Neural cell (in vitro differentiated cells): Measurements from ENCODE around the gene CHDH. TPM values are rescaled to one million over a fixed set of nuclear protein-coding genes. Genes with fewer than 3 reads are reported as not detected.

Experiments
- H2AFZ ChIP-seq: fragments of 200-600, 300-800 bp; sonication (generic), shearing (Covaris generic); 2 replicates; pipeline ENCODE4 v1.6.0; 2014; ENCODE audit warnings: low read depth, mild to moderate bottlenecking, antibody characterized with exemption, low read length, moderate library complexity
- H3F3A ChIP-seq: fragments of 200-600 bp; shearing (Covaris generic); 2 replicates; pipeline ENCODE4 v1.6.1; 2016; ENCODE audit warnings: mild to moderate bottlenecking, moderate library complexity, mixed read lengths, antibody characterized with exemption, low read length; ENCODE audit not compliant: insufficient read depth, poor library complexity, severe bottlenecking
- H3K27ac ChIP-seq: fragments of 200-600, 300-800 bp; sonication (generic), shearing (Covaris generic); 2 replicates; pipeline ENCODE4 v1.5.1; 2014; ENCODE audit warnings: mild to moderate bottlenecking, low read length, moderate library complexity
- H3K27me3 ChIP-seq: fragments of 300-800, 200-600 bp; sonication (generic), shearing (Covaris generic); 2 replicates; pipeline ENCODE4 v1.6.0; 2014; ENCODE audit warnings: mild to moderate bottlenecking, low read depth, low read length, moderate library complexity; ENCODE audit not compliant: insufficient read depth
- H3K36me3 ChIP-seq: fragments of 300-800, 200-600 bp; sonication (generic), shearing (Covaris generic); 2 replicates; pipeline ENCODE4 v1.5.1; 2014; ENCODE audit warnings: mild to moderate bottlenecking, antibody characterized with exemption, low read length, moderate library complexity; ENCODE audit not compliant: insufficient read depth
- H3K4me2 ChIP-seq: fragments of 300-800, 200-600 bp; sonication (generic), shearing (Covaris generic); 2 replicates; pipeline ENCODE4 v1.6.0; 2014; ENCODE audit warnings: mild to moderate bottlenecking, low read length
- H3K4me3 ChIP-seq: fragments of 300-800, 200-600 bp; sonication (generic), shearing (Covaris generic); 2 replicates; pipeline ENCODE4 v1.5.1; 2014; ENCODE audit warnings: mild to moderate bottlenecking, low read length, moderate library complexity
- H3K79me2 ChIP-seq: fragments of 200-600 bp; shearing (Covaris generic); replicated peaks from 2 replicates; pipeline ENCODE4 v1.6.0; 2014; ENCODE audit warnings: mild to moderate bottlenecking, low read length, moderate library complexity; ENCODE audit not compliant: insufficient read depth
- H3K9ac ChIP-seq: fragments of 300-800, 200-600 bp; sonication (generic), shearing (Covaris generic); 2 replicates; pipeline ENCODE4 v1.6.1; 2016; ENCODE audit warnings: mild to moderate bottlenecking, low read length, mixed read lengths
- H3K9me2 ChIP-seq: fragments of 200-600 bp; shearing (Covaris generic); 2 replicates; pipeline ENCODE4 v1.6.1; 2016; ENCODE audit warnings: mild to moderate bottlenecking, low read length, mixed read lengths; ENCODE audit not compliant: insufficient read depth
- H3K9me3 ChIP-seq: fragments of 200-600, 300-800 bp; sonication (generic), shearing (Covaris generic); 2 replicates; pipeline ENCODE4 v1.6.1; 2016; ENCODE audit warnings: mild to moderate bottlenecking, mixed run types, low read length, moderate library complexity, mixed read lengths
- H4K20me1 ChIP-seq: fragments of 200-600 bp; shearing (Covaris generic); 2 replicates; pipeline ENCODE4 v1.6.1; 2016; ENCODE audit warnings: mild to moderate bottlenecking, mixed run types; ENCODE audit not compliant: insufficient read depth
- EP300 ChIP-seq: fragments of 450-650 bp; conservative IDR thresholded peaks from 2 replicates; pipeline ENCODE4 v1.6.1; 2014; ENCODE audit warnings: antibody characterized with exemption, mild to moderate bottlenecking, moderate library complexity; ENCODE audit not compliant: poor library complexity, severe bottlenecking
- EZH2 ChIP-seq: fragments of 200-600, 300-800 bp; shearing (Covaris generic), sonication (generic); IDR thresholded peaks from 2 replicates; pipeline ENCODE4 v1.6.1; 2014; ENCODE audit warnings: antibody characterized with exemption, low read length, borderline replicate concordance, mild to moderate bottlenecking; ENCODE audit not compliant: insufficient read depth, poor library complexity, severe bottlenecking
- MXI1 ChIP-seq: fragments of 450-650 bp; conservative IDR thresholded peaks from 2 replicates; pipeline ENCODE4 v1.6.1; 2014; ENCODE audit warnings: antibody characterized with exemption, mild to moderate bottlenecking; ENCODE audit not compliant: poor library complexity, severe bottlenecking
- POLR2AphosphoS5 ChIP-seq: IDR thresholded peaks from 2 replicates; pipeline ENCODE4 v1.6.1; 2012
- RAD21 ChIP-seq: fragments of 450-650 bp; conservative IDR thresholded peaks from 2 replicates; pipeline ENCODE4 v1.6.1; 2014; ENCODE audit warnings: antibody characterized with exemption, mild to moderate bottlenecking, moderate library complexity
- SMC3 ChIP-seq: fragments of 450-650 bp; conservative IDR thresholded peaks from 2 replicates; pipeline ENCODE4 v1.6.1; 2014; ENCODE audit warnings: antibody characterized with exemption, mild to moderate bottlenecking, moderate library complexity; ENCODE audit not compliant: poor library complexity
- TAF1 ChIP-seq: IDR thresholded peaks from 2 replicates; pipeline ENCODE4 v1.6.1; 2012; ENCODE audit warnings: low read depth
- polyA plus RNA-seq: library from polyadenylated mRNA; depleted of rRNA; stranded (reverse); fragments of >200 nt; gene quantifications from 2 replicates; pipeline ENCODE4 v1.2.3, GENCODE V29; 2014
- TF ChIP-seq, protein P1 (sequence below): IDR thresholded peaks from 2 replicates; pipeline ENCODE4 v1.6.1; 2012; ENCODE audit warnings: borderline replicate concordance
- TF ChIP-seq, protein P2 (sequence below): fragments of 450-650 bp; IDR thresholded peaks from 2 replicates; pipeline ENCODE4 v1.5.1; 2014; ENCODE audit warnings: antibody characterized with exemption, mild to moderate bottlenecking, moderate library complexity; ENCODE audit not compliant: poor library complexity, severe bottlenecking

Gene CHDH
- polyA plus RNA-seq, 1 donor from 2014 or later, result 0.17 TPM

DNA sequence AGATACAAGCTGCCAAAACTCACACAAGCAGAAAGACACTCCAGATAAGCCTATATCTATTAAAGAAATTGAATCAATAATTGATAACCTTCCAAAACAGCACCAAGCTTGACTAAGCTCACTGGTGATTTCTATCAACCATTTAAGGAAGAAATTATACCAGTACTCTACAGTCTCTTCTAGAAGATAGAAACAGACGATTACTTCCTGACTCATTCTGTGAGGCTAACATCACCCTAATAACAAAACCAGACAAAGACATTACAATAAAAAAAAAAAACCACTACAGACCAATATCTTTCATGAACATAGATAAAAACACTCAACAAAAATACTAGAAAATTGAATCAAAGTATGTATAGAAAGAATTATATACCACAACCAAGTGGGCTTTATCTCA is 20.2 kb downstream of the CHDH start:
- TF ChIP-seq TAF1 (no peak), MXI1 (no peak), EZH2 (no peak), EP300 (no peak), SMC3 (no peak), POLR2AphosphoS5 (no peak)
- TF ChIP-seq, protein P1, sequence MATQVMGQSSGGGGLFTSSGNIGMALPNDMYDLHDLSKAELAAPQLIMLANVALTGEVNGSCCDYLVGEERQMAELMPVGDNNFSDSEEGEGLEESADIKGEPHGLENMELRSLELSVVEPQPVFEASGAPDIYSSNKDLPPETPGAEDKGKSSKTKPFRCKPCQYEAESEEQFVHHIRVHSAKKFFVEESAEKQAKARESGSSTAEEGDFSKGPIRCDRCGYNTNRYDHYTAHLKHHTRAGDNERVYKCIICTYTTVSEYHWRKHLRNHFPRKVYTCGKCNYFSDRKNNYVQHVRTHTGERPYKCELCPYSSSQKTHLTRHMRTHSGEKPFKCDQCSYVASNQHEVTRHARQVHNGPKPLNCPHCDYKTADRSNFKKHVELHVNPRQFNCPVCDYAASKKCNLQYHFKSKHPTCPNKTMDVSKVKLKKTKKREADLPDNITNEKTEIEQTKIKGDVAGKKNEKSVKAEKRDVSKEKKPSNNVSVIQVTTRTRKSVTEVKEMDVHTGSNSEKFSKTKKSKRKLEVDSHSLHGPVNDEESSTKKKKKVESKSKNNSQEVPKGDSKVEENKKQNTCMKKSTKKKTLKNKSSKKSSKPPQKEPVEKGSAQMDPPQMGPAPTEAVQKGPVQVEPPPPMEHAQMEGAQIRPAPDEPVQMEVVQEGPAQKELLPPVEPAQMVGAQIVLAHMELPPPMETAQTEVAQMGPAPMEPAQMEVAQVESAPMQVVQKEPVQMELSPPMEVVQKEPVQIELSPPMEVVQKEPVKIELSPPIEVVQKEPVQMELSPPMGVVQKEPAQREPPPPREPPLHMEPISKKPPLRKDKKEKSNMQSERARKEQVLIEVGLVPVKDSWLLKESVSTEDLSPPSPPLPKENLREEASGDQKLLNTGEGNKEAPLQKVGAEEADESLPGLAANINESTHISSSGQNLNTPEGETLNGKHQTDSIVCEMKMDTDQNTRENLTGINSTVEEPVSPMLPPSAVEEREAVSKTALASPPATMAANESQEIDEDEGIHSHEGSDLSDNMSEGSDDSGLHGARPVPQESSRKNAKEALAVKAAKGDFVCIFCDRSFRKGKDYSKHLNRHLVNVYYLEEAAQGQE, result no peak
- H3K4me2 ChIP-seq, result no peak overlapping the region
- no peaks in the 10 kb centered on the region for H3K36me3 ChIP-seq
- no peaks in the 10 kb centered on the region for H3F3A ChIP-seq
- H3K9me2 ChIP-seq, result no peaks in the 10 kb centered on the region
- H3K9me3 ChIP-seq, result no peaks in the 10 kb centered on the region
- H3K27ac ChIP-seq, result no peak overlapping the region
- H3K4me3 ChIP-seq, result no peak overlapping the region
- H3K27me3 ChIP-seq, result no peaks in the 10 kb centered on the region
- no peaks in the 10 kb centered on the region for H4K20me1 ChIP-seq
- no peak overlapping the region for H3K9ac ChIP-seq
- no peaks in the 10 kb centered on the region for H3K79me2 ChIP-seq
- H2AFZ ChIP-seq, result no peak overlapping the region

DNA sequence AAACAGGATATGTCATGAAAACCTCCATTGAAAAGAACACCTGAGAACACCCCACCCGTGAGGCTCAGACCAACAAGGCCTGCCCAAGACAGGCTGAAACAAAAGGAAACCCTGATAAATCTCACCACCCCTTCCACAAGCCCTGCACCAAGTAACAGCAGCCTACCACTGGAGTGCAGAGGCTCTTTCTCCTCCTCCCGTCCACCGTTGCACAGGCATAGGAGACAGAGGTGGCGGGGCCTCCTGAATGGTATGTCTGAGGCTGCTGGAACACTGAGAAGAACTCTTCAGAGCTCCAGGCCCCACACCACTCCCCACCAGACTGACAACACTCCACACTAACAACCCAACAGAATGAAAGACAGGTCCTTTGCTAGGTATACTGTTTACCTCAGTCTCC is 21.4 kb downstream of the CHDH start:
- no peak for TF ChIP-seq POLR2AphosphoS5
- TF ChIP-seq MXI1, result no peak
- no peak for TF ChIP-seq TAF1
- no peak for TF ChIP-seq RAD21
- Histone ChIP-seq H3K4me3 (no peak overlapping the region), H3F3A (no peaks in the 10 kb centered on the region), H3K79me2 (no peaks in the 10 kb centered on the region), H3K27me3 (no peaks in the 10 kb centered on the region), H3K9me3 (no peaks in the 10 kb centered on the region), H3K4me2 (no peak overlapping the region), H2AFZ (no peak overlapping the region), H4K20me1 (no peaks in the 10 kb centered on the region), H3K9me2 (no peaks in the 10 kb centered on the region), H3K27ac (no peak overlapping the region), H3K36me3 (no peaks in the 10 kb centered on the region), H3K9ac (no peak overlapping the region)

DNA sequence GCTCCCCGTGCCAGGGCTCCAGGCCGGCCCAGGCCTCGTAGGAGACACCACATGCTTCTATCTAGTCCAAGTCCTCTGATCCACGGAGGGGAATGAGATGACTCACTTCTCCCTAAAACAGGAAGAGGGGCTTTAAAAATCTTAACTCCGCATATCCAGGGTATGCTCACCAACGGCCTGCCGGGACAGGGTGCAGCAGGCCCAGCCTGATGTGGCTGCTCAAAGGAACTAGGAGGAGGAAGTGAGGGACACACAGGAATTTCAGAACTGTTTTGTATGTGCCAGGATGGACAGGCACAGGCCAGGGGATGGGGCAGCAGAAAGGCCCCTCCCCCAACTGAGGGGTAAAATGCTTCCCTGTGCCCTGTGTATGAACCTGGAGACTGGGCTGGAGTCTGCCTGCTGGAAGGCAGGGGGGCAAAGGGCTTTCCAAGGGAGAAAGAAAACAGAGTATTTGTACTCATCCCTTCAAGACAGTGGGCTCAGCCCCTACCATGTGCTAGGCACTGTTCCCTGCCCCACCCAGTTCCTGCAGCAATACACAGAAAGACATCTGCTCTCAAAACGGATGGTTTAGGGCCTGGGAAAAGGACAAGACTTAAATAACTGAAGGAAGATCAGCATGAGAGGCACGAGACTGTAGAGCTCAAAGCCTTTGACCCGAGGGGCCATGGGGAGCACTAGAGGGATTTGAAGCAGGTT is 22.1 kb downstream of the CHDH start:
- Histone ChIP-seq H3K9me2 (no peaks in the 10 kb centered on the region), H2AFZ (no peak overlapping the region), H3K4me3 (no peak overlapping the region), H3K36me3 (no peaks in the 10 kb centered on the region), H3K79me2 (no peaks in the 10 kb centered on the region), H3F3A (no peaks in the 10 kb centered on the region), H3K4me2 (no peak overlapping the region), H4K20me1 (no peaks in the 10 kb centered on the region), H3K9ac (no peak overlapping the region), H3K27ac (no peak overlapping the region), H3K9me3 (no peaks in the 10 kb centered on the region), H3K27me3 (no peaks in the 10 kb centered on the region)
- no peak for TF ChIP-seq TAF1
- TF ChIP-seq SMC3, result no peak
- TF ChIP-seq, protein P1, result no peak
- no peak for TF ChIP-seq RAD21
- no peak for TF ChIP-seq MXI1
- TF ChIP-seq, protein P2, sequence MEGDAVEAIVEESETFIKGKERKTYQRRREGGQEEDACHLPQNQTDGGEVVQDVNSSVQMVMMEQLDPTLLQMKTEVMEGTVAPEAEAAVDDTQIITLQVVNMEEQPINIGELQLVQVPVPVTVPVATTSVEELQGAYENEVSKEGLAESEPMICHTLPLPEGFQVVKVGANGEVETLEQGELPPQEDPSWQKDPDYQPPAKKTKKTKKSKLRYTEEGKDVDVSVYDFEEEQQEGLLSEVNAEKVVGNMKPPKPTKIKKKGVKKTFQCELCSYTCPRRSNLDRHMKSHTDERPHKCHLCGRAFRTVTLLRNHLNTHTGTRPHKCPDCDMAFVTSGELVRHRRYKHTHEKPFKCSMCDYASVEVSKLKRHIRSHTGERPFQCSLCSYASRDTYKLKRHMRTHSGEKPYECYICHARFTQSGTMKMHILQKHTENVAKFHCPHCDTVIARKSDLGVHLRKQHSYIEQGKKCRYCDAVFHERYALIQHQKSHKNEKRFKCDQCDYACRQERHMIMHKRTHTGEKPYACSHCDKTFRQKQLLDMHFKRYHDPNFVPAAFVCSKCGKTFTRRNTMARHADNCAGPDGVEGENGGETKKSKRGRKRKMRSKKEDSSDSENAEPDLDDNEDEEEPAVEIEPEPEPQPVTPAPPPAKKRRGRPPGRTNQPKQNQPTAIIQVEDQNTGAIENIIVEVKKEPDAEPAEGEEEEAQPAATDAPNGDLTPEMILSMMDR, result no peak
- TF ChIP-seq EZH2, result no peak
